HG02798 (cell line): ENCODE data around the gene OBP2A.
"Not testable (repeated sequence)": the region's sequence is repeated elsewhere in the genome, so short reads cannot be mapped to it uniquely, and the experiment has no call there.

Source experiments
- ATAC-seq: cut with Tn5 transposase; IDR thresholded peaks from one replicate; pipeline ENCODE4 v1.9.1; 2021; ENCODE audit warnings: mild to moderate bottlenecking; ENCODE audit not compliant: unreplicated experiment, poor library complexity

The OBP2A gene

GRCh38 chr9:135509458-135509857 is 36.5 kb upstream of the OBP2A start:
- no peak for ATAC-seq

- no peak for ATAC-seq
These were observed 33.7 kb upstream of the OBP2A start for GRCh38 chr9:135512241-135512603.

- no peak for ATAC-seq
These were observed 33.0 kb upstream of the OBP2A start for GRCh38 chr9:135512904-135513303.

- no peak for ATAC-seq
These were observed 32.5 kb upstream of the OBP2A start for GRCh38 chr9:135513351-135513846.

- ATAC-seq = not testable (repeated sequence)
These were observed 32.0 kb upstream of the OBP2A start for GRCh38 chr9:135513906-135514305.

GRCh38 chr9:135514342-135515082 is 31.4 kb upstream of the OBP2A start:
- ATAC-seq = no peak

GRCh38 chr9:135515083-135515951 is 30.6 kb upstream of the OBP2A start:
- ATAC-seq = no peak

GRCh38 chr9:135516132-135516860 is 29.6 kb upstream of the OBP2A start:
- ATAC-seq = no peak

- no peak for ATAC-seq
These were observed 28.5 kb upstream of the OBP2A start for GRCh38 chr9:135517407-135517822.

GRCh38 chr9:135519179-135519971 is 26.6 kb upstream of the OBP2A start:
- no peak for ATAC-seq

GRCh38 chr9:135520916-135521607 is 24.9 kb upstream of the OBP2A start, which contains the start of gene LCN1:
LCN1 (plus strand) TSS chr9:135521440; CDS start chr9:135521498, 58 bp downstream.
- ATAC-seq = no peak

- no peak for ATAC-seq
These were observed 24.3 kb upstream of the OBP2A start for GRCh38 chr9:135521608-135522095.

GRCh38 chr9:135522137-135522877 is 23.6 kb upstream of the OBP2A start:
- no peak for ATAC-seq

GRCh38 chr9:135522931-135523330 is 23.0 kb upstream of the OBP2A start:
- ATAC-seq = no peak

GRCh38 chr9:135523521-135524129 is 22.3 kb upstream of the OBP2A start:
- ATAC-seq = no peak

- no peak for ATAC-seq
These were observed 21.6 kb upstream of the OBP2A start for GRCh38 chr9:135524130-135524861.
